PC-3 (cell line): ENCODE data around the gene KLF5.

Experiments
- EZH2 ChIP-seq: fragments of 300-600 bp; sonication (generic); IDR thresholded peaks from one replicate; pipeline ENCODE4 v1.6.1; 2017; ENCODE audit warnings: antibody characterized with exemption, mild to moderate bottlenecking, low read length; ENCODE audit not compliant: unreplicated experiment
- EZH2phosphoT487 ChIP-seq: fragments of 300-600 bp; sonication (generic); IDR thresholded peaks from 2 replicates; pipeline ENCODE4 v1.6.1; 2018; ENCODE audit warnings: mild to moderate bottlenecking, antibody characterized with exemption, low read length, borderline replicate concordance
- TF ChIP-seq, protein P1 (sequence below): fragments of 300-600 bp; sonication (generic); conservative IDR thresholded peaks from 2 replicates; pipeline ENCODE4 v1.5.1; 2017; ENCODE audit warnings: antibody characterized with exemption, low read depth, mild to moderate bottlenecking, low read length

DNA sequence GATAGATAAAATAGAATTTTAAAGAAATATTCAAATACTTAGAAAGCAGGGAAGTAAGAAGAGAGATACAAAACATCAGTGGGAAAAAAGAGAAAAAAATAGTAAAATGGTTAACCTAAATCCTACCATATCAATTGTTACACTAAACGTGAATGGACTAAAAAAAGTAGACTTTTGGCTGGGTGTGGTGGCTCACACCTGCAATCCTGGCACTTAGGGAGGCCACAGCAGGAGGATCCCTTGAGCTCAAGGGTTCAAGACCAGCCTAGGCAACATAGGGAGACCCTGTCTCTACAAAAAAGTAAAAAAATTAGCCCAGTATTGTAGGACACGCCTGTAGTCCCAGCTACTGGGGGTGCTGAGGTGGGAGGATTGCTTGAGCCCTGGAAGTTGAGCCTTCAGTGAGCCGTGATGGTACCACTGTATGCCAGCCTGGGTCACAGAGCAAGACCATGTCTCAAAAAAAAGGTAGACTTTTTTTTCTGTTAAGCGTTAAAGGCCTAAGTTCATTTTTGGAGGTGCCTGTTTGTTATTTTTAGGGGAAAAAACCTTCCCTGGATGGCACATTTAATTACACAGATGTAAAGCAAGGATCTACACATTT, 29.6 kb downstream of the KLF5 start:
- TF ChIP-seq EZH2phosphoT487: no peak
- TF ChIP-seq, protein P1, sequence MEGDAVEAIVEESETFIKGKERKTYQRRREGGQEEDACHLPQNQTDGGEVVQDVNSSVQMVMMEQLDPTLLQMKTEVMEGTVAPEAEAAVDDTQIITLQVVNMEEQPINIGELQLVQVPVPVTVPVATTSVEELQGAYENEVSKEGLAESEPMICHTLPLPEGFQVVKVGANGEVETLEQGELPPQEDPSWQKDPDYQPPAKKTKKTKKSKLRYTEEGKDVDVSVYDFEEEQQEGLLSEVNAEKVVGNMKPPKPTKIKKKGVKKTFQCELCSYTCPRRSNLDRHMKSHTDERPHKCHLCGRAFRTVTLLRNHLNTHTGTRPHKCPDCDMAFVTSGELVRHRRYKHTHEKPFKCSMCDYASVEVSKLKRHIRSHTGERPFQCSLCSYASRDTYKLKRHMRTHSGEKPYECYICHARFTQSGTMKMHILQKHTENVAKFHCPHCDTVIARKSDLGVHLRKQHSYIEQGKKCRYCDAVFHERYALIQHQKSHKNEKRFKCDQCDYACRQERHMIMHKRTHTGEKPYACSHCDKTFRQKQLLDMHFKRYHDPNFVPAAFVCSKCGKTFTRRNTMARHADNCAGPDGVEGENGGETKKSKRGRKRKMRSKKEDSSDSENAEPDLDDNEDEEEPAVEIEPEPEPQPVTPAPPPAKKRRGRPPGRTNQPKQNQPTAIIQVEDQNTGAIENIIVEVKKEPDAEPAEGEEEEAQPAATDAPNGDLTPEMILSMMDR: no peak
- TF ChIP-seq EZH2: no peak
